Activated gamma-delta T cell treated with anti-CD3 and anti-CD28 coated beads, Interleukin-2, amount 50 U/mL, for 16 hours (primary cell): ENCODE measurements around the gene ILK.

Experiments
- DNase-seq: peaks from one replicate; pipeline ENCODE4 v3.0.0-alpha.2; 2020; ENCODE audit warnings: low read depth

ILK gene

GRCh38 chr11:6636480-6636879, 32.9 kb downstream of the ILK start:
- DNase-seq = no peak

- no peak for DNase-seq
Measured at GRCh38 chr11:6637871-6638270, 34.3 kb downstream of the ILK start.

GRCh38 chr11:6638429-6638828, 34.9 kb downstream of the ILK start:
- no peak for DNase-seq

- no peak for DNase-seq
Measured at GRCh38 chr11:6640036-6640984, 36.7 kb downstream of the ILK start.

- no peak for DNase-seq
Measured at GRCh38 chr11:6640985-6641701, 37.6 kb downstream of the ILK start.

GRCh38 chr11:6642957-6643356, 39.4 kb downstream of the ILK start:
- no peak for DNase-seq

GRCh38 chr11:6646071-6646470, 42.5 kb downstream of the ILK start:
- no peak for DNase-seq

GRCh38 chr11:6646576-6646917, 43.0 kb downstream of the ILK start:
- no peak for DNase-seq

- no peak for DNase-seq
Measured at GRCh38 chr11:6646918-6647679, 43.5 kb downstream of the ILK start.

- no peak for DNase-seq
Measured at GRCh38 chr11:6647836-6648235, 44.3 kb downstream of the ILK start.

GRCh38 chr11:6648501-6648900, 44.9 kb downstream of the ILK start:
- no peak for DNase-seq

- DNase-seq = no peak
Measured at GRCh38 chr11:6650104-6650503, 46.5 kb downstream of the ILK start.

GRCh38 chr11:6650980-6651379, 47.4 kb downstream of the ILK start:
- DNase-seq = no peak

- no peak for DNase-seq
Measured at GRCh38 chr11:6652182-6652581, 48.6 kb downstream of the ILK start.

GRCh38 chr11:6653097-6653496, 49.5 kb downstream of the ILK start:
- DNase-seq = no peak

- no peak for DNase-seq
Measured at GRCh38 chr11:6653656-6654055, 50.1 kb downstream of the ILK start.

- no peak for DNase-seq
Measured at GRCh38 chr11:6654281-6655019, 50.9 kb downstream of the ILK start.

- DNase-seq = no peak
Measured at GRCh38 chr11:6655020-6655789, 51.6 kb downstream of the ILK start.

- no peak for DNase-seq
Measured at GRCh38 chr11:6655790-6656583, 52.4 kb downstream of the ILK start, which contains the start of gene DCHS1. Gene DCHS1 (minus strand): TSS chr11:6655809. CDS start chr11:6641613, 14,196 bp downstream.

GRCh38 chr11:6656584-6656915, 53.0 kb downstream of the ILK start:
- no peak for DNase-seq
